ENCODE results near the gene SETD6.

GRCh38 chr16:58515871-58516767, 802 bp downstream of the SETD6 start:
- TF ChIP-seq POLR2A (IDR thresholded peaks at IDR 0.05) (no peak), CTCF (IDR thresholded peaks at IDR 0.05 in 4 of 5, conservative IDR thresholded peaks at IDR 0.05 in 1 of 5) (no peak)

Measured in gastrocnemius medialis (tissue), 4 donors.